HEK293 (cell line): ENCODE data around the gene KRTAP4-6.

Source experiments
- CTCF ChIP-seq: fragments of 450-650 bp; formaldehyde crosslinking; IDR thresholded peaks from 2 replicates; pipeline ENCODE4 v1.5.1; 2016; ENCODE audit warnings: missing biosample characterization, missing genetic modification characterization
- GLI4 ChIP-seq: fragments of 450-650 bp; formaldehyde crosslinking; IDR thresholded peaks from 2 replicates; pipeline ENCODE4 v1.5.1; 2016; ENCODE audit warnings: missing biosample characterization, missing genetic modification characterization
- MYNN ChIP-seq: fragments of 450-650 bp; formaldehyde crosslinking; IDR thresholded peaks from 2 replicates; pipeline ENCODE4 v1.5.1; 2016; ENCODE audit warnings: missing biosample characterization, missing genetic modification characterization, borderline replicate concordance
- ZBTB17 ChIP-seq: fragments of 450-650 bp; formaldehyde crosslinking; IDR thresholded peaks from 2 replicates; pipeline ENCODE4 v1.5.1; 2016; ENCODE audit warnings: missing biosample characterization, missing genetic modification characterization

GRCh38 chr17:41103896-41104295, 36.4 kb downstream of the KRTAP4-6 start:
- no peak for TF ChIP-seq MYNN (tag by site-specific recombination)
- no peak for TF ChIP-seq CTCF (tag by site-specific recombination)
- no peak for TF ChIP-seq GLI4 (tag by site-specific recombination)
- no peak for TF ChIP-seq ZBTB17 (tag by site-specific recombination)
